ENCODE measurements around the gene LZTS3.

- TF ChIP-seq CTCF (conservative IDR thresholded peaks at IDR 0.05; ENCODE audit: low read depth, low read length) (no peak), EZH2 (IDR thresholded peaks at IDR 0.05; ENCODE audit: borderline replicate concordance, low read depth, low read length, poor library complexity, severe bottlenecking) (no peak)
Observed at GRCh38 chr20:3209946-3210317, 36.6 kb upstream of the LZTS3 start.

All from A673 (cell line).